PFSK-1 (cell line): ENCODE results near the gene AIMP1.

Source experiments
- POLR2AphosphoS5 ChIP-seq: IDR thresholded peaks from 2 replicates; pipeline ENCODE4 v1.6.1; 2012; ENCODE audit warnings: low read depth, mild to moderate bottlenecking, control low read depth, low read length, moderate library complexity
- TAF1 ChIP-seq: IDR thresholded peaks from 2 replicates; pipeline ENCODE4 v1.6.1; 2012; ENCODE audit warnings: low read length, control low read depth, borderline replicate concordance; ENCODE audit not compliant: insufficient read depth

DNA sequence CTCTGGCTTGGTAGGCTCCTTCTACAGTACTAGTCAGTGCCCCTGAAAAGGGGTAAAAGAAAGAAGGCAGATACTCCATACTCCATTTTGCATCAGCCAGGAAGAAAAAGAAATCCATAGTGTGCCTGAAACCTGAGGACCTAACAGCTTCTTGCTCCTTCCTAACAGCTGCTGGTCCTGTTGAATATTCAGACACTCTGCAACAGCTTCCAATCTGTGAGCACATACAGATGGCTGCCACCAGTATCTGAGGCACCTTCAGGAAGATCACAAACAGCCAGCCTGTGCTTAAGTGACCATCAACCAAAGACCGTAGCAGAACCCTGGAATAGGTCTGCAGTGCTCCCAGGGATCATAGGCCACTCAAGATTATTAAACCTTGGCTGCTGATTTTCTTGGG lies 47.9 kb downstream of the AIMP1 start:
- TF ChIP-seq TAF1 (no peak), POLR2AphosphoS5 (no peak)
